HG03558 (cell line): ENCODE data around the gene MYADML2.

Experiments
- ATAC-seq: cut with Tn5 transposase; IDR thresholded peaks from one replicate; pipeline ENCODE4 v1.9.1; 2021; ENCODE audit warnings: moderate number of reproducible peaks; ENCODE audit not compliant: unreplicated experiment; ENCODE audit errors: extremely low read depth

Gene MYADML2

DNA sequence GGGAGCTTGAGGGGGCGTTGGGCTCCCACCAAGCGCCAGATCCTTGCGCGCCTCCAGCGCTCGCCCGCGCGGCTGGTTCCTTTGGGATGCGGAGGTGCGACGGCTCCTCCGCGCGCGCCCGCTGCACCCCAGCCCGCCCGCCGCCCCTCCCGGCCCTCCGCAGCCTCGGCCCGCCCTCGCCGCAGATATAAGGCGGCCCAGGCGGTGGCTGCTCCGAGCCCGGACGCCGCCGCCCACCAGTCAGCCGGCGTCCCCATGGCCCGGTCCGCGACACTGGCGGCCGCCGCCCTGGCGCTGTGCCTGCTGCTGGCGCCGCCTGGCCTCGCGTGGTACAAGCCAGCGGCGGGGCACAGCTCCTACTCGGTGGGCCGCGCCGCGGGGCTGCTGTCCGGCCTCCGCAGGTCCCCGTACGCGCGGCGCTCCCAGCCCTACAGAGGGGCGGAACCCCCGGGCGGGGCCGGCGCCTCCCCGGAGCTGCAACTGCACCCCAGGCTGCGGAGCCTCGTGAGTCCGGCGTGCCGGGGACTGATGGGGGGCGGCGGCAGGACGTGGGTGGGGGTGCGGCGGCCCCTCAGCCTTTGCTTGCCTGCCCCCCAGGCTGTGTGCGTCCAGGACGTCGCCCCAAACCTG, 44.9 kb downstream of the MYADML2 start, which contains the start of gene NPB:
TSS of gene NPB (plus strand) at position 216 of the 630 bp plus-strand sequence. CDS start at position 256, 40 bp downstream.
- no peak for ATAC-seq

DNA sequence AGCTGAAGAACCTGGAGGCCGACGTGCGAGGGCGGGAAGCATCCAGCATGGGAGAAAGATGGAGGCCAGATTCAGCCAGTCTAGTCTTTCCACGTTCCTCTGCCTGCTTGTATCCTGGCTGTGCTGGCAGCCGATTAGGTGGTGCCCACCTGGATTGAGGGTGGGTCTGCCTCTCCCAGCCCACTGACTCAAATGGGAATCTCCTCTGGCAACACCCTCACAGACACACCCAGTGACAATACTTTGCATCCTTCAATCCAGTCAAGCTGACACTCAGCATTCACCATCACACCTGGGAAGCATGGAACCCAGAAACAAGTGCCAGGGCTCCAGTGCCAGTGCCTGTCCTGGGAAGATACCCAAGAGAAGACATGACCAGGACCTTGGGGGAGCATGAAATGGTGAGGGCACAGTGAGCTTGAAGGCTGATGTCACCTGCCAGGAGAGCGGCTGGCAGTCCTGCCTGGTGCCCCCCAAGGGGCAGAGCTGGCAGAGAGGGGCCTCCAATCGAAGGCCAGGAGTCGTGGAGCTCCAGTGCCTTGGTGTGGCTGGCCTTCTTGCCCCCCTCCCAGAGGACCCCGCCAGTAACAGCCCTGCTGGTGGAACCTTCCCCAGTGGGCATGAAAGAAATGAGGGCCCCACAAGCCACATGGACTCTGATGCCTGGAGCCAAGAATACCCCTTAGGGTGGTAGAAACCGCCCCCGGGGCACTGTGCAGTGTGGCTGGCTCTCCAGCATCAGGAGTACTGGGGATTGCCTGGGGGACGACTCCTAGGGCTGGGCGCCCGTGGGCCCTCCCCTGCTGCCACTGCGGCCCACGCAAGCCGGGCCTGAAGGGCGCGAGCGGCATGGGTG, 45.6 kb downstream of the MYADML2 start:
- ATAC-seq: no peak

DNA sequence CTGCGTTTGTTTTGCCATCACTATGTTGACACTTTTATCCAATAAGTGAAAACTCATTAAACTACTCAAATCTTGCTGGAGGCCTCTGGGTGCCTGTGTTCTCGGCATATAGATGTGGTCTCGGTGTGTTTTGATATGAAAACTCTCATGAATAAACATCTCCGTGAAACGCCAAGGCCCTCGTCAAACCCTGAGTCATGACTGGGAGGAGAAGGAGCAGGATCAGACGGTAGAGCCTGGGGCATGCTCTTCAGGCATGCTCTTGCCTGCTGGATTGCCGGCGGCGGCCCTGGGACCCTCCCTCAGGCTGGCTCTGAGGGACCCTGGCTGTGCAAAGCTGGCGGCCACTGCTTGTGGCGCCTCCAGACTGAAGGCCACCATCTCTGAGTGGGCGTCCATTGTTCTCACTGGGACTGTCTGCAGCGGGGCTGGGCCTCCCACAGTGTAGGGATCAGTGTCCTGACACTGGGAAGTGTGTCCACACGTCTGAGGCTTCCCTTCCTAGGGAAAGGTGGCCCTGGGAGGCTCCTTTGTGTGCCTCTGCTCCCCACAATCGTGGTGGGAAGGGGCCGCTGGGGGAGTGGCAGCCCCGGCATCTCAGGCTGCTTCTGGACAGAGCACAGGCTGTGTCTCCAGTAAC, 46.7 kb downstream of the MYADML2 start:
- no peak for ATAC-seq

DNA sequence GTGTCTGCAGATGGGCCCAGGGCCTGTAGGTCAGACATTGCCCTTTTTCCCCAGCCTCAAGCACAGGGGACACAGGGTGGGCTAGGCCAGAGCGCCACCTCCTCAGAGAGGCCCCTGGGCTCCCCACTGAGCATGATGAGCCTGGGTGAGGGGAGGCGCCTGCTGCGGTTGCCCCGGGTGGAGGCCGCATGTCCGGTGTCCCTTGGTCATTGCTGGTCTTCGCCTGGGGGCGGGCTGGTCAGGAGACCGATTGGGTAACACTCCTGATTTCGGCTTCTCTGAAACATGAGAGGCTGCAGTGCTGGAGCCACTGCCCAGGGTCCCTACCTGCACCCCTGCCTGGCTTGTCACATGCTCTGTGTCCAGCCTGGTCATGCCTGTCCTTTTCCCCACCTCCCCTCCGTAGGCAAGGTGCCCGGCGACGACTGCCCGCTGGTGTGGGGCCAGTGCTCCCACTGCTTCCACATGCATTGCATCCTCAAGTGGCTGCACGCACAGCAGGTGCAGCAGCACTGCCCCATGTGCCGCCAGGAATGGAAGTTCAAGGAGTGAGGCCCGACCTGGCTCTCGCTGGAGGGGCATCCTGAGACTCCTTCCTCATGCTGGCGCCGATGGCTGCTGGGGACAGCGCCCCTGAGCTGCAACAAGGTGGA, 47.4 kb downstream of the MYADML2 start:
- no peak for ATAC-seq

DNA sequence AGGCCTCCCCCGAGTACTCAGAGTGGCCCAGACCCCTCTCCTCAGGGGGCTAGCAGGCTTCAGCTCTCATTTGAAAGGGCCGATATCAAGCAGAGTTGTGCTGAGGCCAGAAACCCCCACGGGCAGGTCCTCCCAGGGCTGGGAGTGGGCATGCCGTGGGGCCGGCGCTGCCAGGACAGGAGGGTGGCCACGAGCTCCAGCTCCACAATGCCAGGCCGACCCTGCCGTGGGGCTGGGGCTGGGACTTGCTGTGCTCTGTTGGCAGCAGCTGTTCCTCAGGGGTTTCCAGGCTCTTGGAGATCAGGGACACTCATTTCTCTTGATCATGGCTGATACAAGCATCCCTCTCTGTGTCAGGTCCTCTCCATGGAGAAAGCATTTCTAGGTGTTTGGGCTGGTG, 48.1 kb downstream of the MYADML2 start:
- ATAC-seq: no peak

DNA sequence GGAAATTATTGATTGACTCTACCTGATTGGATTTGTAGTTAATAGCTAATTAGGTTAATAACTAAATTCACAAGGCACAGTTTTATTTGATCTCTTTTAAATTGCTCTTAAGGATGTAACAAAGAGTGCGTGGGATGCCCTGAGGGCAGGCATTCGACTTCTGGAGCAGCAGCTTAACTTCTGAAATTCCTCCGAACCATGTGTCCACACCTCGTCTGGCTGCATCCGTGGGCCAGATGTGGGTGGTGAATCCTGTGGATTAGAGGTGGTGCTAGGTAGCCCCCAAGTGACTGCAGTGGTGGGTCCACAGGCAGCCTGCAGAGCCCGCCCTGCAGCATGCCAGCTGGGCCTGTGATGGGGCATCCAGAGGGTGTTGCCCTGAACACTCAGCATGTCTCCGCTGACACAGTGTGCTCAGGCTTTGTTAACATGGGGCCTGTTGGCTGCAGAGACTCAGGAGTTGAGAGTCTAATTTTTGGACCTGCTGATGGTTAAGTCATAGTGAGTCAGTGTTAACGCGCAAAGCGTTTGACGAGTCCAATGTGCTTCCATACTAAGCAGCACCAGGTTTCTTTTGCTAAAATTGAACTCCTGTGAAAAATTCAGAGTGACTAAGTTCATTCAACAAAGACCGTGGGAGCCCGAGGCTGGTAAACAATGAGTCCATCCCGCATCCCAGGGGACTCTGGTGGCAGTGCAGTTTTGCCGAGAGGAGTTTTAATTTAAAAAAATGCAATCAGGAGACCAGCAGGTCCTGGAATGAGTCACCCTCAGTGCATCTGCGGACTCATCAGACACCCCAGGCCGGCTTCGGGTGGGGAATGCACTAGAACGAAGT, 48.8 kb downstream of the MYADML2 start:
- ATAC-seq: no peak

DNA sequence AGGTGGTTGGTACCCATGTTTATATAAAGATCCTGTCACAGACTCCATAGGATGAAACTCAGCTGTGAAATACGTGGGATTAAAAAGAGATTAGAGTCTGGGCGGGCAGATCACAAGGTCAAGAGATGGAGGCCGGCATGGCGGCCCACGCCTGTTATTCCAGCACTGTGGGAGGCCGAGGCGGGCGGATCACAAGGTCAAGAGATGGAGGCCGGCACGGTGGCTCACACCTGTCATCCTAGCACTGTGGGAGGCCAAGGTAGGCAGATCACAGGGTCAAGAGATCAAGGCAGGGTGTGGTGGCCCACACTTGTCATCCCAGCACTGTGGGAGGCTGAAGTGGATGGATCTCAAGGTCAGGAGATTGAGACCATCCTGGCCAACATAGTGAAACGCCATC, 51.6 kb downstream of the MYADML2 start:
- ATAC-seq: no peak

DNA sequence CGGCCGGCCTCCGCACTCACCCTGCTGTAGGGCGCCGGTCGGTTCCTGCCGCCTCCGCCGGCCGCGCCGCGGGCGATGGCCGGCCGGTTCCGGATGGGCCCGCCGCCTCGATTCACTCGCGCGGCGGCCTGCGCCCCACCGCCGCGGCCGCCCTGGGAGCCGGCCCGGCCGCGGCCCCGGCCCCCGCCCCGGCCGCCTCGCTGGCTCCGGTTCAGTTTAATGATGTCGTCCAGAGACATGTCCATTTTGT, 55.8 kb downstream of the MYADML2 start:
- peak; percentile 9 for ATAC-seq

DNA sequence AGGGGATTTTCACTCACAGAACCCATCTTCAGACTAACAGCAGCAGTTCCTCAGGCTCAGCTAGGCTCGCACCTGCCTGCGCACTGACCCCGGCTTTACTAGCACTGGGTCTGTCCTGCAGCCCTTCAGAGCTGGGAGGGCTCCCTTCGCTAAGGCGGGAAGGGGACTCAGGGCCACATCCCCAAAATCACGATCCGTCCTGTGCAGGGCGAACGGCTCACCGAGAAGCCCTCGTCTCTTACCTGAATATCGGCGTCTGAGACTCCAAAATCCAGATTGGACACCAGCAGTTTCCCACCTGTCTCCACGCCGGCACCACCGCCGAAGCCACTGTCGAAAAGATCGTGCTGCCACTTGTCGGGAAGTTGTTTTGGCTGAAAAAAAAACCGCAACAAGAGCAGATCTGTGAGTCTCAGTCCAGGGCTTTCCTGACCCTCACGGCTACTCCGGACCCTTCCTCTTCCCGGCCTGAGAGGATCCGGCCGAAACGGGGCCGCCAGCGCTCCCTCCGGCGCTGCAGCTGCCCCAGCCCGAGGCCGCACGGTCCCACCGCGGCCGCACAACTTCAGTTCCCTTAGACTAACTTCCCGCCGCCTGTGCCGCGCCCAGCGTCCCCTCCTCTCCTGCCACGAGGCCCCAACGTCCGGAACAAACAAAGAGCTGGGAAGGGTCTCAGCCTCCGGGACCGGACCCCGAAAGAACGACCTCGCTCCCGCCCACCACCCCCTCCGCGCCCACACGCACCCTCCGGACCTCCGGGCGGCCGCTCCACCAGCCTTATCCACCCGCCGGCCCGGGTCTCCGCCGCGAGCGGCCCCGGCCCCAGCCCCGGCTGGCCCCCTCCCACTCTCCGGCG, 56.4 kb downstream of the MYADML2 start:
- ATAC-seq: no peak
